ENCODE results near the gene DHX34.

Gene DHX34

GRCh38 chr19:47390533-47391488 is 41.7 kb downstream of the DHX34 start:
- Histone ChIP-seq H3K4me1 (ENCODE audit: control insufficient read depth, insufficient read depth, low read length) (no peaks in the 10 kb centered on the region), H3K4me3 (ENCODE audit: low read length in 2 of 2) (no peak overlapping the region), H3K27ac (ENCODE audit: low read length) (no peak overlapping the region), H3K9ac (ENCODE audit: low read length in 2 of 2) (no peak overlapping the region), H3K36me3 (ENCODE audit: control insufficient read depth in 2 of 2, insufficient read depth in 2 of 2, low read length in 2 of 2) (no peaks in the 10 kb centered on the region), H3K9me3 (ENCODE audit: control insufficient read depth in 2 of 2, low read length in 2 of 2) (no peaks in the 10 kb centered on the region), H3K27me3 (ENCODE audit: control insufficient read depth in 1 of 2, insufficient read depth in 2 of 2, low read length in 2 of 2) (peaks cover 0 to under 1% of the 10 kb centered on the region in 2 donors)

- no peak overlapping the region for H3K4me3 ChIP-seq (ENCODE audit: low read length in 2 of 2)
- no peaks in the 10 kb centered on the region for H3K27me3 ChIP-seq (ENCODE audit: control insufficient read depth in 1 of 2, insufficient read depth in 2 of 2, low read length in 2 of 2)
- H3K4me1 ChIP-seq (ENCODE audit: control insufficient read depth, insufficient read depth, low read length), result no peaks in the 10 kb centered on the region
- no peaks in the 10 kb centered on the region for H3K36me3 ChIP-seq (ENCODE audit: control insufficient read depth in 2 of 2, insufficient read depth in 2 of 2, low read length in 2 of 2)
- H3K27ac ChIP-seq (ENCODE audit: low read length), result no peak overlapping the region
- no peaks in the 10 kb centered on the region for H3K9me3 ChIP-seq (ENCODE audit: control insufficient read depth in 2 of 2, low read length in 2 of 2)
- no peak overlapping the region for H3K9ac ChIP-seq (ENCODE audit: low read length in 2 of 2)
Measured at GRCh38 chr19:47391510-47392223, 42.6 kb downstream of the DHX34 start.

DNA sequence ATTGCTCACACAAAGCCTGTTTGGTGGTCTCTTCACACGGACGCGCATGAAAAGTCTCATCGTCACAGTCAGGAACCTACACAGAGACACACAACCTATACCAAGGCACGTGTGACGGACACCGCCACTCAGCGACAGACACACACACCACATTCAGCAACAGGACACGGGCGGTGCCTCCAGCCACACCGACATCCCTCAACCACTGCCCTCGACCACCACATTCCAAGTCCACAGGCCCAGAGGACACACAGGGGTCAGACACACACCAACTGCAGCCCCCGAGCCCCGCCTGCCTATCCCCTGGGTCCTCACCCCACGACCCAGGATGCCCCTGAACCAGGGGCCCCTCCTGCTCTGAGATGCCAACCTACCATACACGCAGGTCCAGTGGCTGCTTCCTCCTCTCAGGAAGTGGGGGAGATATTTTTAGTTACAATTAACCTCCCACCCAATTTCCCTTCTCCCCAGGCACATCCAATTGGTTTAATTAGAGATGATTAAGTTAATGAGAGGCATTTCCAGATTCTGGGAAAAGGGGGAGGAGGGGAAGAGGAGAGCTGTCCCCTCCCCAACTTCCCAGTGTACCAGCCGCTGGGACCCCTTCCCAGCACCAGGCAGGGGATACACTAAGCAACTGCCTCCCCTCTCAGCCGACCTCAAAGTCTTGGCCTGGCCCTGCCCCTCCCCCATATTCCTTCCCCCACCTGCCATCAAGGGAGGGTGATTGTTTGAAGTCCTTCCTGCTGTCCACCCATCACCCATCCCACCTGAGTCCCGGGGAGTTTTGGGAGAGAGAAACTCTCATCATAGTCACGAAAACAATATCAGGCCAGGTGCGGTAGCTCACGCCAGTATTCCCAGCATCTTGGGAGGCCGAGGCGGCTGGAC is 49.8 kb downstream of the DHX34 start:
- Histone ChIP-seq H3K4me1 (ENCODE audit: control insufficient read depth, insufficient read depth, low read length) (no peaks in the 10 kb centered on the region), H3K9ac (ENCODE audit: low read length in 2 of 2) (no peak overlapping the region), H3K27me3 (ENCODE audit: control insufficient read depth in 1 of 2, insufficient read depth in 2 of 2, low read length in 2 of 2) (peaks cover 3 to 7% of the 10 kb centered on the region in 2 donors), H3K36me3 (ENCODE audit: control insufficient read depth in 2 of 2, insufficient read depth in 2 of 2, low read length in 2 of 2) (no peaks in the 10 kb centered on the region), H3K4me3 (ENCODE audit: low read length in 2 of 2) (no peak overlapping the region), H3K9me3 (ENCODE audit: control insufficient read depth in 2 of 2, low read length in 2 of 2) (no peaks in the 10 kb centered on the region), H3K27ac (ENCODE audit: low read length) (no peak overlapping the region)

GRCh38 chr19:47402504-47402903 is 53.4 kb downstream of the DHX34 start:
- peaks cover 3 to 11% of the 10 kb centered on the region in 2 donors for H3K27me3 ChIP-seq (ENCODE audit: control insufficient read depth in 1 of 2, insufficient read depth in 2 of 2, low read length in 2 of 2)
- no peaks in the 10 kb centered on the region for H3K4me1 ChIP-seq (ENCODE audit: control insufficient read depth, insufficient read depth, low read length)
- no peak overlapping the region for H3K27ac ChIP-seq (ENCODE audit: low read length)
- H3K9me3 ChIP-seq (ENCODE audit: control insufficient read depth in 2 of 2, low read length in 2 of 2), result peaks cover 0 to 3% of the 10 kb centered on the region in 2 donors
- no peak overlapping the region for H3K9ac ChIP-seq (ENCODE audit: low read length in 2 of 2)
- no peaks in the 10 kb centered on the region for H3K36me3 ChIP-seq (ENCODE audit: control insufficient read depth in 2 of 2, insufficient read depth in 2 of 2, low read length in 2 of 2)
- H3K4me3 ChIP-seq (ENCODE audit: low read length in 2 of 2), result no peak overlapping the region

DNA sequence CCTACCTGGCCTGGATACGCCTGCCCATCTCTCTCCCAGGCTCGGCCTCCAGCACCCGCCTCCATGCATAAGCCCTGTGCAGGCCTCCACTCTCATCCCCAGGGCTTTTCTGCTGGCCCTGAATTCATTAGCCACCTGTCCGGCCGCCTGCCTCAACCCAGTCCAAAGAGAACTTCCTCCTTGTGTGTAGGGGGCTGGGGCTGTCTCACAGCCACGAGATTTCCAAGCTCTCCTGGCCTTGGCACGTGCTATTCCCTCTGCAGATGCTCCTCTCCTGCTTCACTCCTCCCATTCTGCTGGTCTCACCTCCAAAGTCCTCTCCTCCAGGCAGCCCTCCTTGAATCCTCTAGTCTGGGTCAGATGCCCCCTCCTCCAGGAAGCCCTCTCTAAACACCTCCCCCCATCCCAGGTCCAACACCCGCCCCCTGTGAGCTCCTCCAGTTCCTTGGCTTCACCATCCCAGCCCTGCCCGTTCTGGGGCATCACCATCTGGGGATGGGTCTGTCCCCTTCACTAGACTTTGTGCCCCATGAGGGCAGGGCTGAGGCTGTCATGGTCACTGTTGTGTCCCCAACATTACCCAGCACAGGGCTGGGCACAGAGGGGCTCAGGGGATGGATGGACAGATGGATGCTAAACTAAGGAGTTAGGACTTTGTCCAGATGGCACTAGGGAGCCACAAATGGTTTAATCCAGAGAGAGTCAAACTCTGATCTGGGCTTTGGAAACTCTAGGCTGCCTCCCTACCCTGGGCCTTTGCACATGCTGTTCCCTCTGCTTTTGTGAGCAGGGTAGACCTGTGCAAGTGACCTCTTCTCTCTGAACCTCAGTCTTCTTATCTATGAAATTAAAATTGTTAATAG is 55.5 kb downstream of the DHX34 start:
- Histone ChIP-seq H3K4me3 (ENCODE audit: low read length in 2 of 2) (no peak overlapping the region), H3K9ac (ENCODE audit: low read length in 2 of 2) (no peak overlapping the region), H3K9me3 (ENCODE audit: control insufficient read depth in 2 of 2, low read length in 2 of 2) (peaks cover 0 to 3% of the 10 kb centered on the region in 2 donors), H3K36me3 (ENCODE audit: control insufficient read depth in 2 of 2, insufficient read depth in 2 of 2, low read length in 2 of 2) (no peaks in the 10 kb centered on the region), H3K27ac (ENCODE audit: low read length) (no peak overlapping the region), H3K27me3 (ENCODE audit: control insufficient read depth in 1 of 2, insufficient read depth in 2 of 2, low read length in 2 of 2) (peaks cover under 1 to 5% of the 10 kb centered on the region in 2 donors), H3K4me1 (ENCODE audit: control insufficient read depth, insufficient read depth, low read length) (no peaks in the 10 kb centered on the region)

- no peak overlapping the region for H3K27ac ChIP-seq (ENCODE audit: low read length)
- H3K27me3 ChIP-seq (ENCODE audit: control insufficient read depth in 1 of 2, insufficient read depth in 2 of 2, low read length in 2 of 2), result peaks cover 0 to 4% of the 10 kb centered on the region in 2 donors
- no peaks in the 10 kb centered on the region for H3K36me3 ChIP-seq (ENCODE audit: control insufficient read depth in 2 of 2, insufficient read depth in 2 of 2, low read length in 2 of 2)
- H3K9ac ChIP-seq (ENCODE audit: low read length in 2 of 2), result no peak overlapping the region
- H3K4me1 ChIP-seq (ENCODE audit: control insufficient read depth, insufficient read depth, low read length), result no peaks in the 10 kb centered on the region
- H3K9me3 ChIP-seq (ENCODE audit: control insufficient read depth in 2 of 2, low read length in 2 of 2), result peaks cover 0 to 3% of the 10 kb centered on the region in 2 donors
- H3K4me3 ChIP-seq (ENCODE audit: low read length in 2 of 2), result no peak overlapping the region
Measured at GRCh38 chr19:47405197-47405550, 56.1 kb downstream of the DHX34 start.

GRCh38 chr19:47405854-47406417 is 56.8 kb downstream of the DHX34 start:
- H3K9me3 ChIP-seq (ENCODE audit: control insufficient read depth in 2 of 2, low read length in 2 of 2), result peaks cover 0 to 3% of the 10 kb centered on the region in 2 donors
- no peak overlapping the region for H3K27ac ChIP-seq (ENCODE audit: low read length)
- no peak overlapping the region for H3K4me3 ChIP-seq (ENCODE audit: low read length in 2 of 2)
- H3K27me3 ChIP-seq (ENCODE audit: control insufficient read depth in 1 of 2, insufficient read depth in 2 of 2, low read length in 2 of 2), result peaks cover 0 to 4% of the 10 kb centered on the region in 2 donors
- no peaks in the 10 kb centered on the region for H3K36me3 ChIP-seq (ENCODE audit: control insufficient read depth in 2 of 2, insufficient read depth in 2 of 2, low read length in 2 of 2)
- H3K9ac ChIP-seq (ENCODE audit: low read length in 2 of 2), result no peak overlapping the region
- H3K4me1 ChIP-seq (ENCODE audit: control insufficient read depth, insufficient read depth, low read length), result no peaks in the 10 kb centered on the region

DNA sequence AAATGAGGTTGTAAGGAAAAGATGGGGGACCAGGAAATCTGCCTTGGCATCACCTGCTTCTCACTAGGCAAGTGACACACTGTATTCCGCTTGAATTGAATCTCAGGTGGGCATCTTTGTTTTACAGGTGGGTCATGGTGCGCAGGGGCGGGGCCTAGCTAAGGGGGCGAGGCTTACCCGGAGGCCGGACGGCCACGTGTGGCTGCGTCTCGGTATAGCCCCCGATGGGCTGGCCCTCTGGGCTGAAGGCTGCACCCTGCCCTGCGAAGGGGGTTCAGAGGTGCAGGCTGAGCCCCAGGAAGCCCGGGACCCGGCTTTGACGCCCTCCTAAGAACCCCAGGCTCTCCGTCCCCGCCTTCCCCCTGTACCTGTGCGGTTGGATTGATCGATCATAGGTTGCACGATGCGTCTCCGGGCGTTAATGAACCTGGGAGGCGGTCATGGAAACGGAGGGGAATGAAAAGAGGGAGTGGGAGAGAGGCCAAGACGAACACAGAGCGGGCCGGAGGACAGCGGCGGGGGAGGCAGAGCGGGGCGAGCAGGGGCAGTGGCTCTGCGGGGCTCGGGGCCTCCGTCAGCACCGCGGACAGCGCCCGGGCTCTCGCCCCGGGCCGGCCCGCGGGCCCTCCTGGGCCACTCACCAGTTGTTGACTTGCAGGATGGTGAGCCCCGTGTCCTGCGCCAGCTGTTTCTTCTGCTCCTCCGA is 57.7 kb downstream of the DHX34 start:
- H3K36me3 ChIP-seq (ENCODE audit: control insufficient read depth in 2 of 2, insufficient read depth in 2 of 2, low read length in 2 of 2), result no peaks in the 10 kb centered on the region
- H3K4me1 ChIP-seq (ENCODE audit: control insufficient read depth, insufficient read depth, low read length), result no peaks in the 10 kb centered on the region
- no peak overlapping the region for H3K4me3 ChIP-seq (ENCODE audit: low read length in 2 of 2)
- H3K9ac ChIP-seq (ENCODE audit: low read length in 2 of 2), result no peak overlapping the region
- peaks cover 0 to 3% of the 10 kb centered on the region in 2 donors for H3K9me3 ChIP-seq (ENCODE audit: control insufficient read depth in 2 of 2, low read length in 2 of 2)
- H3K27ac ChIP-seq (ENCODE audit: low read length), result no peak overlapping the region
- H3K27me3 ChIP-seq (ENCODE audit: control insufficient read depth in 1 of 2, insufficient read depth in 2 of 2, low read length in 2 of 2), result peaks cover 0 to 4% of the 10 kb centered on the region in 2 donors

GRCh38 chr19:47407417-47407774 is 58.3 kb downstream of the DHX34 start:
- Histone ChIP-seq H3K36me3 (ENCODE audit: control insufficient read depth in 2 of 2, insufficient read depth in 2 of 2, low read length in 2 of 2) (no peaks in the 10 kb centered on the region), H3K4me1 (ENCODE audit: control insufficient read depth, insufficient read depth, low read length) (no peaks in the 10 kb centered on the region), H3K27ac (ENCODE audit: low read length) (no peak overlapping the region), H3K4me3 (ENCODE audit: low read length in 2 of 2) (no peak overlapping the region), H3K27me3 (ENCODE audit: control insufficient read depth in 1 of 2, insufficient read depth in 2 of 2, low read length in 2 of 2) (peaks cover 0 to 4% of the 10 kb centered on the region in 2 donors), H3K9me3 (ENCODE audit: control insufficient read depth in 2 of 2, low read length in 2 of 2) (peaks cover 0 to 3% of the 10 kb centered on the region in 2 donors), H3K9ac (ENCODE audit: low read length in 2 of 2) (no peak overlapping the region)

Measured in stomach smooth muscle (tissue), 2 donors.